ENCODE results near the gene SYNPO2. TPM values are rescaled to one million over a fixed set of nuclear protein-coding genes. Genes with fewer than 3 reads are reported as not detected.

SYNPO2 gene
- total RNA-seq, 1 experiment from 2014 or later, result 0.61 TPM

DNA sequence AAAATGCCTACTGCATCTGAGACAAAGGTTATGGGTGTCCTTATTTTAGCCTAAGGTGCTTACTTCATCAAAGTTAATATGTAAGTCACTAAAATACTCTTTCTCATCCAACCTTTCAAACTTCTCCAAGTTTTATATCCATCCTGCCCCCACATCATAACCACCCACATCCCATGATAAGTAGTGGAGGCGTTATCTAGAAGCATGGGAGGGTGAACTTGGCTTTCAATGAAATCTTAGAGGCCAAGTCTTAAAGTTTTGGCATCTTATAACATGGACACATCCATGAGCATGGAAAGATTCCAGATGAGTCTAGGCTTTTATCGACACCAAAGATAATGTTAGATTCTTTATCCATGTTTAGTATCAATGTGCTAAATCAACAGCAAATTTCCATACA lies 29.9 kb upstream of the SYNPO2 start:
- no peaks in the 10 kb centered on the region for H3K9me3 Mint-ChIP-seq (ENCODE audit: unreplicated experiment)
- H3K4me1 Mint-ChIP-seq (ENCODE audit: insufficient read depth, unreplicated experiment), result no peaks in the 10 kb centered on the region
- no peak overlapping the region for H3K4me3 Mint-ChIP-seq (ENCODE audit: unreplicated experiment)
- H3K27ac Mint-ChIP-seq (ENCODE audit: low read depth, unreplicated experiment), result no peak overlapping the region
- CTCF ChIA-PET, result interaction anchor here (0.9 kb wide), 1 partner anchor 87 kb away, joined by 3 read pairs; no protein-coding TSS in a partner anchor
- no peaks in the 10 kb centered on the region for H3K36me3 Mint-ChIP-seq (ENCODE audit: insufficient read depth, unreplicated experiment)
- BruUV-seq (replicated peaks), result no TSS peak
- intact Hi-C loops (cut with micrococcal nuclease), result no loop called here
- DNase-seq (ENCODE audit: unreplicated experiment), result no peak
- TF ChIP-seq, protein P1, sequence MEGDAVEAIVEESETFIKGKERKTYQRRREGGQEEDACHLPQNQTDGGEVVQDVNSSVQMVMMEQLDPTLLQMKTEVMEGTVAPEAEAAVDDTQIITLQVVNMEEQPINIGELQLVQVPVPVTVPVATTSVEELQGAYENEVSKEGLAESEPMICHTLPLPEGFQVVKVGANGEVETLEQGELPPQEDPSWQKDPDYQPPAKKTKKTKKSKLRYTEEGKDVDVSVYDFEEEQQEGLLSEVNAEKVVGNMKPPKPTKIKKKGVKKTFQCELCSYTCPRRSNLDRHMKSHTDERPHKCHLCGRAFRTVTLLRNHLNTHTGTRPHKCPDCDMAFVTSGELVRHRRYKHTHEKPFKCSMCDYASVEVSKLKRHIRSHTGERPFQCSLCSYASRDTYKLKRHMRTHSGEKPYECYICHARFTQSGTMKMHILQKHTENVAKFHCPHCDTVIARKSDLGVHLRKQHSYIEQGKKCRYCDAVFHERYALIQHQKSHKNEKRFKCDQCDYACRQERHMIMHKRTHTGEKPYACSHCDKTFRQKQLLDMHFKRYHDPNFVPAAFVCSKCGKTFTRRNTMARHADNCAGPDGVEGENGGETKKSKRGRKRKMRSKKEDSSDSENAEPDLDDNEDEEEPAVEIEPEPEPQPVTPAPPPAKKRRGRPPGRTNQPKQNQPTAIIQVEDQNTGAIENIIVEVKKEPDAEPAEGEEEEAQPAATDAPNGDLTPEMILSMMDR (IDR thresholded peaks at IDR 0.05; ENCODE audit: unreplicated experiment), result no peak
- POLR2A ChIA-PET, result interaction anchor here (1.7 kb wide), 1 partner anchor 22 kb away, joined by 4 read pairs; the partner anchor contains the start of gene SEC24D
- H3K27me3 Mint-ChIP-seq (ENCODE audit: insufficient read depth, unreplicated experiment), result no peaks in the 10 kb centered on the region

DNA sequence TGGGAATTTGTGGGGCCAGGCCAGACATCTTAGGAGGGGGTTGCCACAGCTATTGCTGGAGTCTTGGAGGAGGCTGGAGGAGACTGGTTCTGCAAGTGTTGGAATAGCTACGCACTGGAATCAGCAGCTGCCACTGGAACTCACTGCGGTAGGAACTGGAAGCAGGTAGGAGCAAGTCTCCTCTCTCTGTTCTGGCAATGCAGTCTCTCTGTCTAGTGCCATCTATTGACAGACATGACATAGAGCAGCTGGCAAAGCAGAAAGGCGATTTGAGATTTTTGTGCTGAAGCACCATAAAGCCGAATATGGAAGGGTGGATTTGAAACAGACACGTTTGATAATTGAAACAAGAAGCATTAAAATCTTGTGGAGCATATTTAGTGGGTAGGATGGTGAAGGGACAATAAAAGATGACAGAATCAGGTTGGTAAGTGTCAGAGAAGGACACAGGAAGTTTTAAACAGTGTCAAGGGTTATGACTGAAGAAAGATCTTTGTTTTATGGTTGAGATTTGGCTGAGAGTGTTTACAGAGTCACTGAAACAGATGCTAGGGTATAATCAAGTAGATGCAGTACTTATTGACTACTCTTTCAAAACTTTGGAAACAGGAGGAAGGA lies 23.5 kb upstream of the SYNPO2 start:
- Mint-ChIP-seq H3K9me3 (ENCODE audit: unreplicated experiment) (no peaks in the 10 kb centered on the region), H3K4me3 (ENCODE audit: unreplicated experiment) (no peak overlapping the region), H3K4me1 (ENCODE audit: insufficient read depth, unreplicated experiment) (no peaks in the 10 kb centered on the region), H3K27ac (ENCODE audit: low read depth, unreplicated experiment) (no peak overlapping the region), H3K36me3 (ENCODE audit: insufficient read depth, unreplicated experiment) (no peaks in the 10 kb centered on the region), H3K27me3 (ENCODE audit: insufficient read depth, unreplicated experiment) (no peaks in the 10 kb centered on the region)
- peak; percentile 73 for DNase-seq (ENCODE audit: unreplicated experiment)
- ChIA-PET CTCF (interaction anchor here (0.6 to 4.3 kb wide), 52 partner anchors 9 to 763 kb away, joined by 3 to 81 read pairs (median 4); partner anchors contain the start of genes SEC24D and SYNPO2), POLR2A (interaction anchor here (0.6 to 2.2 kb wide), 12 partner anchors 8 to 105 kb away, joined by 3 to 20 read pairs (median 4); partner anchors contain the start of gene SEC24D)
- no TSS peak for BruUV-seq (replicated peaks)
- TF ChIP-seq, protein P1 (IDR thresholded peaks at IDR 0.05; ENCODE audit: unreplicated experiment), result peak; percentile 67
- intact Hi-C loops (cut with micrococcal nuclease), result loop anchor here (2.0 kb wide), 1 partner anchor 92 kb away; no protein-coding TSS in a partner anchor

DNA sequence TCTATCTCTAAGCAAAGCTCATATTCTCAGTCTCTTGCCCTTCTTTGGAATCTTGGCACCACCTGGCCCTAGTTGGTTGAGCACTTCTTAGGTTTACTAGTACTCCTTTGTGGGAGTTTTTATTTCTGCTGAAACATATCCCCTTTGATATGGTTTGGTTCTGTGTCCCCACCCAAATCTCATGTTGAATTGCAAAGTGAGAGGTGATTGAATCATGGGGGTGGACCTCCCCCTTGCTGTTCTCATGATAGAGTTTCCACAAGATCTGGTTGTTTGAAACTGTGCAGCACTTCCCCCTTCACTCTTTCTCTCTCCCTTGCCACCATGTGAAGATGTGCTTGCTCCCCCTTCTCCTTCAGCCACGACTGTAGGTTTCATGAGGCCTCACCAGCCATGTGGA lies 22.2 kb upstream of the SYNPO2 start:
- Mint-ChIP-seq H3K4me3 (ENCODE audit: unreplicated experiment) (no peak overlapping the region), H3K36me3 (ENCODE audit: insufficient read depth, unreplicated experiment) (no peaks in the 10 kb centered on the region), H3K9me3 (ENCODE audit: unreplicated experiment) (no peaks in the 10 kb centered on the region), H3K27ac (ENCODE audit: low read depth, unreplicated experiment) (no peak overlapping the region), H3K4me1 (ENCODE audit: insufficient read depth, unreplicated experiment) (no peaks in the 10 kb centered on the region), H3K27me3 (ENCODE audit: insufficient read depth, unreplicated experiment) (no peaks in the 10 kb centered on the region)
- intact Hi-C loops (cut with micrococcal nuclease), result no loop called here
- ChIA-PET CTCF (interaction anchor here (0.6 to 4.3 kb wide), 11 partner anchors 8 to 584 kb away, joined by 3 to 81 read pairs (median 3); no protein-coding TSS in a partner anchor), POLR2A (no interaction called here)
- TF ChIP-seq, protein P1 (IDR thresholded peaks at IDR 0.05; ENCODE audit: unreplicated experiment), result no peak
- BruUV-seq (replicated peaks), result no TSS peak
- no peak for DNase-seq (ENCODE audit: unreplicated experiment)

DNA sequence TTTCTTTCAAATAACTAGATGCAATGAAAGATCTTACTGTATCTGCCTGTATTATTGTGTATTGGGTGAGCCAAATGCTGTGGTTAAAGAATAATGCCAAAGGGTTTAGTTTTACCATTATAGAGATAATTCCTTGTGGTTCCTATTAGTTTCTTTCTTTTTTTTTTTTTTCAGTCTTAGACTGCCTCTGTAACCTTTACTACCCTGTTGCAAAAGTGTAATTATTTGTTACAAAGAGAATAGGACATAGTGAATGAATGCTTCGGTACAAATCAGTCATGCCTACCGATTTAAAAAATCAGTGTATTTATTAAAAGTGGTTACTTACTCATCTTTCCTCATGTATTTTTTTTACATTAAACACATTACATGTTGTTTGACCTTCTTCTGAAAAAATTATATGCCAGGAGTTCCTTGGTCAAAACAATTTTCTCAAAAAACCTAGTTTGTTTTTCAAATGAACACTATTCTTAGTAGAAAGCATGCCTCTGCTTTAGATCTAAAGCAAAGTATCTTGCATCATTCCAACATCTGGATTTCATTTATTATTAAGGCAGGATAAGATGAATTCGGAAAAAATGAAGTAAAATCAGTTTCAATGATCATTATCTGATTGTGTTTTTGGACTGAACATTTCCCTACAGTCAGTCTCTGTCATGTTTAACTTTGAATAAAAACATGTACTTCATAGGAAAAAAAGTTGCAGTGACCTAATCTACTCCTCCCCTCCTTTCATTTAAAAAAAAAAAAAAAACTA lies 21.2 kb upstream of the SYNPO2 start:
- TF ChIP-seq, protein P1 (IDR thresholded peaks at IDR 0.05; ENCODE audit: unreplicated experiment), result no peak
- ChIA-PET CTCF (interaction anchor here (1.5 to 4.3 kb wide), 2 partner anchors 16 to 26 kb away, joined by 3 to 58 read pairs; no protein-coding TSS in a partner anchor), POLR2A (no interaction called here)
- Mint-ChIP-seq H3K4me1 (ENCODE audit: insufficient read depth, unreplicated experiment) (no peaks in the 10 kb centered on the region), H3K4me3 (ENCODE audit: unreplicated experiment) (no peak overlapping the region), H3K36me3 (ENCODE audit: insufficient read depth, unreplicated experiment) (no peaks in the 10 kb centered on the region), H3K9me3 (ENCODE audit: unreplicated experiment) (no peaks in the 10 kb centered on the region), H3K27ac (ENCODE audit: low read depth, unreplicated experiment) (no peak overlapping the region), H3K27me3 (ENCODE audit: insufficient read depth, unreplicated experiment) (no peaks in the 10 kb centered on the region)
- no peak for DNase-seq (ENCODE audit: unreplicated experiment)
- BruUV-seq (replicated peaks), result no TSS peak
- intact Hi-C loops (cut with micrococcal nuclease), result no loop called here

Data from MCF 10A (cell line).